GM21717 (cell line): ENCODE data around the gene SLC38A8.

Source experiments
- ATAC-seq: cut with Tn5 transposase; IDR thresholded peaks from one replicate; pipeline ENCODE4 v1.9.1; 2021; ENCODE audit warnings: mild to moderate bottlenecking, moderate library complexity; ENCODE audit not compliant: unreplicated experiment

Gene SLC38A8

GRCh38 chr16:84068783-84069462 lies 26.3 kb upstream of the SLC38A8 start:
- ATAC-seq: no peak

- ATAC-seq: no peak
Observed at GRCh38 chr16:84068041-84068440, 25.4 kb upstream of the SLC38A8 start.

- no peak for ATAC-seq
Observed at GRCh38 chr16:84067640-84068039, 25.0 kb upstream of the SLC38A8 start.

GRCh38 chr16:84065536-84066132 lies 23.0 kb upstream of the SLC38A8 start:
- ATAC-seq: no peak

GRCh38 chr16:84063980-84064379 lies 21.4 kb upstream of the SLC38A8 start:
- ATAC-seq: no peak

GRCh38 chr16:84062734-84063640 lies 20.4 kb upstream of the SLC38A8 start:
- no peak for ATAC-seq

GRCh38 chr16:84061236-84061819 lies 18.7 kb upstream of the SLC38A8 start:
- ATAC-seq: no peak

- ATAC-seq: no peak
Observed at GRCh38 chr16:84059946-84060901, 17.6 kb upstream of the SLC38A8 start.

- ATAC-seq: no peak
Observed at GRCh38 chr16:84059111-84059510, 16.5 kb upstream of the SLC38A8 start.

GRCh38 chr16:84058664-84059063 lies 16.1 kb upstream of the SLC38A8 start:
- ATAC-seq: no peak

- no peak for ATAC-seq
Observed at GRCh38 chr16:84058211-84058610, 15.6 kb upstream of the SLC38A8 start.

GRCh38 chr16:84056933-84057332 lies 14.3 kb upstream of the SLC38A8 start:
- no peak for ATAC-seq

GRCh38 chr16:84055801-84056634 lies 13.4 kb upstream of the SLC38A8 start:
- no peak for ATAC-seq

GRCh38 chr16:84055366-84055765 lies 12.8 kb upstream of the SLC38A8 start:
- no peak for ATAC-seq

- ATAC-seq: no peak
Observed at GRCh38 chr16:84054916-84055315, 12.3 kb upstream of the SLC38A8 start.

GRCh38 chr16:84054271-84054670 lies 11.7 kb upstream of the SLC38A8 start:
- no peak for ATAC-seq

- no peak for ATAC-seq
Observed at GRCh38 chr16:84053237-84053636, 10.6 kb upstream of the SLC38A8 start.

GRCh38 chr16:84052071-84052622 lies 9.6 kb upstream of the SLC38A8 start:
- no peak for ATAC-seq

- no peak for ATAC-seq
Observed at GRCh38 chr16:84050316-84050715, 7.7 kb upstream of the SLC38A8 start.
